ENCODE measurements around the gene CYP4F12.

Gene CYP4F12

DNA sequence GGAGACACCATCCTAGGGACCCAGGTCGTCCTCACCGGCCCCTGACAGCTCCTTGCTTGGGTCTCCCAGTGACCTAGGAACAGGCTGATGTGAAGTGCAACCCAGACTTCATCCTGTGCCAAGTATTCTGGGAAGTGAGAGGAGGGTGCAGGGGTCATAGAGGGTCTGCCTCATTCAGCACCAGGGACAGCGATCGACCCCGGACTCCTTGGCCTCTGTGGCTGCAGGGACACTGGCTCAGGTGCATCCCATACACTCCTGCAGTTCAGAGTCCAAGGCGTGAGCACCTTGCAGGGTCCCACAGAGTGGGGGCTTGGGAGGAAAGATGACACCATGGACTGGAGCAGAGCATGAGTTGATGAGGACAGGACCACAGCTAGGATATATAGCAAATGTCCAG is 44.9 kb downstream of the CYP4F12 start:
- Histone ChIP-seq H3K4me1 (ENCODE audit: control insufficient read depth in 1 of 2, insufficient read depth in 1 of 2, low read depth in 1 of 2, low read length in 1 of 2) (no peaks in the 10 kb centered on the region), H3K27me3 (peaks cover 85% of the 10 kb centered on the region), H3K36me3 (no peaks in the 10 kb centered on the region), H3K27ac (no peak overlapping the region), H3K9me3 (no peaks in the 10 kb centered on the region), H3K4me3 (ENCODE audit: low read depth in 1 of 2, low read length in 1 of 2) (no peak overlapping the region)
- TF ChIP-seq, protein P1, sequence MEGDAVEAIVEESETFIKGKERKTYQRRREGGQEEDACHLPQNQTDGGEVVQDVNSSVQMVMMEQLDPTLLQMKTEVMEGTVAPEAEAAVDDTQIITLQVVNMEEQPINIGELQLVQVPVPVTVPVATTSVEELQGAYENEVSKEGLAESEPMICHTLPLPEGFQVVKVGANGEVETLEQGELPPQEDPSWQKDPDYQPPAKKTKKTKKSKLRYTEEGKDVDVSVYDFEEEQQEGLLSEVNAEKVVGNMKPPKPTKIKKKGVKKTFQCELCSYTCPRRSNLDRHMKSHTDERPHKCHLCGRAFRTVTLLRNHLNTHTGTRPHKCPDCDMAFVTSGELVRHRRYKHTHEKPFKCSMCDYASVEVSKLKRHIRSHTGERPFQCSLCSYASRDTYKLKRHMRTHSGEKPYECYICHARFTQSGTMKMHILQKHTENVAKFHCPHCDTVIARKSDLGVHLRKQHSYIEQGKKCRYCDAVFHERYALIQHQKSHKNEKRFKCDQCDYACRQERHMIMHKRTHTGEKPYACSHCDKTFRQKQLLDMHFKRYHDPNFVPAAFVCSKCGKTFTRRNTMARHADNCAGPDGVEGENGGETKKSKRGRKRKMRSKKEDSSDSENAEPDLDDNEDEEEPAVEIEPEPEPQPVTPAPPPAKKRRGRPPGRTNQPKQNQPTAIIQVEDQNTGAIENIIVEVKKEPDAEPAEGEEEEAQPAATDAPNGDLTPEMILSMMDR (IDR thresholded peaks at IDR 0.05), result no peak

DNA sequence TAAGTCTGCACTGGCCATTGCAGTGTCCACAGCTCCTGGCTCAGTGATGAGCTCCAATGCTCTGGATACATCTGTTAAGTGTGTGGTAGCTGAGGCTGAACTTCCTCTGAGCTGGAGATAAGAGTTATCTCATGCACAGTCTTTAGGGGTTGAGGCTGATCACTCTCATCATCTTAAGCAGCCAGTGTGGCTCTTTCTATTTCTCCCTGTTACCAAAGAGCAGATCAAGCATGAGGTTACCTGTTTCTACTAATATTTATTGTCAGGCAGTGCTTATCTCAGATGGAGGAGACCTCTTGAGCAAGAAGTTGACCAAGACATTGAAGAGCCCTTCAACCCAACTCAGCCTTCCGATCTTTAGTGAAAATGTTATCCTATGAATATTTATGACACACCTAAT is 48.4 kb downstream of the CYP4F12 start:
- Histone ChIP-seq H3K4me3 (ENCODE audit: low read depth in 1 of 2, low read length in 1 of 2) (no peak overlapping the region), H3K4me1 (ENCODE audit: control insufficient read depth in 1 of 2, insufficient read depth in 1 of 2, low read depth in 1 of 2, low read length in 1 of 2) (no peaks in the 10 kb centered on the region), H3K27ac (no peak overlapping the region), H3K9me3 (no peaks in the 10 kb centered on the region), H3K36me3 (no peaks in the 10 kb centered on the region), H3K27me3 (peaks cover 99% of the 10 kb centered on the region)
- TF ChIP-seq, protein P1 (IDR thresholded peaks at IDR 0.05), result no peak

DNA sequence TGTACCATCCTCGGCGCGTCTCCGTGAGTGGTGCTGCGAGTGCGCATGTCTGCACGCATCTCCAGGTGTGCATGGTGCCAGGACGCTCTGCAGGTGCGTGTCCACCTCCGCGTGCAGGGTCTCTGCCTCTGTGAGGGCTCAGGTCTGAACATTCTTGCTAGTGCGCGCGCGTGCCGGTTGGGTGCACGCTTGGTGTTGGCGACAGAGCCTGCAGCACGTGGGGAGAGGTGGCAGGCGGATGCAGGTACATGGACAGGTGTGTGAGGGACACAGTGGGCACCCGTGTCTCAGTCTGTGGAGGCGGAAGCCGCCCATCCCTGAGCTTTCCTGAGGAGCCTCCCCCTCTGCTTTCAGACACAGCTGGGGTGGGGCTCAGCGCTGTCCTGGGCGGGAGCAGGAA is 50.1 kb downstream of the CYP4F12 start:
- Histone ChIP-seq H3K4me1 (ENCODE audit: control insufficient read depth in 1 of 2, insufficient read depth in 1 of 2, low read depth in 1 of 2, low read length in 1 of 2) (no peaks in the 10 kb centered on the region), H3K36me3 (no peaks in the 10 kb centered on the region), H3K9me3 (no peaks in the 10 kb centered on the region), H3K27ac (no peak overlapping the region), H3K27me3 (peaks cover 98% of the 10 kb centered on the region), H3K4me3 (ENCODE audit: low read depth in 1 of 2, low read length in 1 of 2) (no peak overlapping the region)
- TF ChIP-seq, protein P1 (IDR thresholded peaks at IDR 0.05), result no peak

DNA sequence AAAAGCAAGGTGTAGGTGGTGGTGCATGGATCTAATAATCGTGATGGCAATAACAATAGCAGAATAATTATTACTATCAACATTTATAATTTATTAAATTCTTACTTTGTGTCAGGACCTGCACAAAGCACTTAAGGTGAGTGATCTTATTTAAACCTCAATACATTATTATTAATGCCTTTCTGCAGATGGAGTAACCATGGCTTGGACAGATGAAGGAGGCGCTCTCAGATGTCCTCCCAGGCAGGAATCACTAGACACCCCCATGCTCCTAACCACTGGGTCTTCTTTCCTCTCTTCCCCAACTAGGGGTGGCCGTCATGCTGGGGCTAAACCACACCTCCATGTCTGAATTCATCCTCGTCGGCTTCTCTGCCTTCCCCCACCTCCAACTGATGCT is 54.8 kb downstream of the CYP4F12 start, which contains the start of gene OR10H2:
Gene OR10H2 (plus strand): TSS at position 301 of the 400 bp plus-strand sequence. CDS start 20 bp downstream, at position 321.
- H3K4me1 ChIP-seq (ENCODE audit: control insufficient read depth in 1 of 2, insufficient read depth in 1 of 2, low read depth in 1 of 2, low read length in 1 of 2), result no peaks in the 10 kb centered on the region
- no peaks in the 10 kb centered on the region for H3K36me3 ChIP-seq
- TF ChIP-seq, protein P1 (IDR thresholded peaks at IDR 0.05), result no peak
- H3K27ac ChIP-seq, result no peak within 1 kb of the TSS
- H3K4me3 ChIP-seq (ENCODE audit: low read depth in 1 of 2, low read length in 1 of 2), result no peak within 1 kb of the TSS
- peaks cover 71% of the 10 kb centered on the region for H3K27me3 ChIP-seq
- no peaks in the 10 kb centered on the region for H3K9me3 ChIP-seq

DNA sequence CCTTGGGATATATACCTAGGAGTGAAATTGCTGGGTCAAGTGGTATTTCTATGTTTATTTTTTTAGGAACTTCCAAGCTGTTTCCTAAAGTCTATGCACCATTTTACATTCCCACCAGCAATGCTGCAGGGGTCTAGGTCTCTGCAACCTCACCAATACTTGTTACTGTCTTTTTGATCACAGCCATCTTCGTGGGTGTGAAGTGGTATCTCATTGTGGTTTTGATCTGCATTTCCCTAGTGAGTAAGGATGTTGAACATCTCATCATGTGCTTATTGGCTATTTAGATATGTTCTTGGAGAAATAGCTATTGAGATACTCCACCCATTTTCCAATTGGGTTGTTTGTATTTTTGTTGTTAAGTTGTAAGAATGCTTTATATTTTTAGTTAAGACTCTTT is 57.7 kb downstream of the CYP4F12 start:
- TF ChIP-seq, protein P1 (IDR thresholded peaks at IDR 0.05), result no peak
- no peak overlapping the region for H3K27ac ChIP-seq
- H3K36me3 ChIP-seq, result no peaks in the 10 kb centered on the region
- no peaks in the 10 kb centered on the region for H3K9me3 ChIP-seq
- H3K4me1 ChIP-seq (ENCODE audit: control insufficient read depth in 1 of 2, insufficient read depth in 1 of 2, low read depth in 1 of 2, low read length in 1 of 2), result no peaks in the 10 kb centered on the region
- peaks cover 48% of the 10 kb centered on the region for H3K27me3 ChIP-seq
- H3K4me3 ChIP-seq (ENCODE audit: low read depth in 1 of 2, low read length in 1 of 2), result no peak overlapping the region

DNA sequence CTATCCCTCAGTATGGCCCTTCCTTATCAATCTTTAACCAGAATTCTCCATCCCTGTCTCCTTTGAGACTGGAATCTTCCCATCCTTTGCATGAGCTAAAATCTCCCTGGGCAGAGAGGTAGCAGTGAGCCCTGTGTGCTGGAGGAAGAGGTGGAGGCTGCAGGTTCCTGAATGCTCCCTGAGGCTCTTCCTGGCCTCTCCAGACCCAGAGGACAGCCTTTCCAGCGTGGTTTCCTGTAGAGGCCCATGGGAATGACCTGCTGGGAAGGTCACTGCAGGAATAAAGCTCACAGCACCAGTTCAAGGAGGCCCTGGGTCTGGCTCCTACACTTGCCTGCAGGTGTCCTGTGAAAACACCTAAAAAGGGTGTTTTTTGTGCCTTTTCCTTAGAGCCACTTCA is 59.5 kb downstream of the CYP4F12 start:
- Histone ChIP-seq H3K27me3 (peaks cover 37% of the 10 kb centered on the region), H3K4me1 (ENCODE audit: control insufficient read depth in 1 of 2, insufficient read depth in 1 of 2, low read depth in 1 of 2, low read length in 1 of 2) (no peaks in the 10 kb centered on the region), H3K4me3 (ENCODE audit: low read depth in 1 of 2, low read length in 1 of 2) (no peak overlapping the region), H3K27ac (no peak overlapping the region), H3K36me3 (no peaks in the 10 kb centered on the region), H3K9me3 (no peaks in the 10 kb centered on the region)
- TF ChIP-seq, protein P1 (IDR thresholded peaks at IDR 0.05), result no peak

All from neutrophil (primary cell).